HCEC 1CT (cell line): ENCODE data around the gene ATAD1.
"Not testable (repeated sequence)": the region's sequence is repeated elsewhere in the genome, so short reads cannot be mapped to it uniquely, and the experiment has no call there.

Experiments used
- DNase-seq: peaks from one replicate; pipeline ENCODE4 v3.0.0-alpha.2; 2017

Gene ATAD1

DNA sequence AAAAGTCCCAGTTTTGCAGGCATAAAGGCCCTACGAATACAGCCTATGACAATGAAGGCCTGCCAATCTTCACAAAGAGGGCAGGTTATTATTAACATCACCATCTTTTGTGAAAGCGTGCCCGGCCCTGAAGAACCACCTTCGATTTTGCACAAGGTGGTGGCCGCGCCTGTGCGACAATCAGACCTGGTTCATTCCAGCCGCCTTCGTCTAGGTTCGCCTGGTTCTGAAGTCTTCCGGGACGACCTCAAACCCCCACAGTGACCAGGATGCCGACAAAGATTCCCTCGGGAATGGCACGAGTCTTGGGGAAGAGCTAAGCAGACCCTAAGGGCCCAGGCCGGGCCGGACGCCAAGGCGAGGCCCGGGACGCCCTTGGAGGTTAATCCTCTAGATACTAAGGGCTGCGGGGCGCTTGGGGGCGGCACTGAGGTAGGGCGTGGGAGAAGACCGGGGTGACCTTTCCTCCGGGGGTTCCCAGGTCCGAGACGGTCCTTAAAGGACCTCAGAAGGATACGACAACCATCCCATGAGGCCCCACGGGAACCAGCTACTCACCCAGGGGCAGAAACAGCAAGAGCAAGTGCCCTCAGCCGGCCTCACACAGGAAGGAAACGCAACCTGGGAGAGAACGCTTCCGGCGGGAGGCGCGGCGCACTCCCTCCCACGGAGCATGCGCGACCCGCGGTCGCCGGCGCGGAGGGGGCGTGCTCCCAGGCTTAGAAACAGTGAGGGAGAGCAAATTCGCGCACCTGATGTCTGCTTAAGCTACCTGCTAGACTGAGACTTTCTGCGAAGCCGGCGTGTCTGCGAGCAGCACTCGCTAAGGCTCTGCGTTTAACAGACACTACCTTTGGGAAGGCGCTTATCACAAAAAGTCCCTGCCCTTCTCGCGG, at the start of gene ATAD1:
Gene ATAD1 (minus strand): TSS at position 618 of the 896 bp plus-strand sequence. CDS start 3,627 bp downstream, outside the sequence.
- DNase-seq, result peak; percentile 83

- no peak for DNase-seq
These were observed 49.4 kb upstream of the ATAD1 start for GRCh38 chr10:87867453-87867852.

- no peak for DNase-seq
These were observed 48.5 kb upstream of the ATAD1 start for GRCh38 chr10:87866412-87866974.

- DNase-seq, result no peak
These were observed 47.3 kb upstream of the ATAD1 start for GRCh38 chr10:87865241-87865881.

DNA sequence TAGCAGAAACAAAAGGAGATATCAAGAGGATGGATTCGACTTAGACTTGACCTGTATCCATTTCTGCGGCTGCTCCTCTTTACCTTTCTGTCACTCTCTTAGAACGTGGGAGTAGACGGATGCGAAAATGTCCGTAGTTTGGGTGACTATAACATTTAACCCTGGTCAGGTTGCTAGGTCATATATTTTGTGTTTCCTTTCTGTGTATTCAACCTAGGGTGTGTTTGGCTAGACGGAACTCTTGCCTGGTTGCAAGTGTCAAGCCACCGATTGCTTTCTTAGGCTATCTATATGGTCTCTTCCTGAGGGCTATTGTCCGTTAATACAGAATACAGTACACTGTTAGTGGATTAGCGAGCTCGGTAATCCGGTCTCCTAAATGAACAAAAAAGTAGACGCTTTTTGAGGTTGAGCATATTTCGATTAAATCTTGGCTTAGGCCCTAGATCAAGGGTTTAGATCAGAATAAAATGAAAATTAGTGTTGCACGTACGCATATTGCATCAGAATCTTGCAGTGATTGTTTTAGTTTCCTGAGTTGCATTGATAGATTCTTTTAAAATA, 46.6 kb upstream of the ATAD1 start:
- peak; percentile 35 for DNase-seq

DNA sequence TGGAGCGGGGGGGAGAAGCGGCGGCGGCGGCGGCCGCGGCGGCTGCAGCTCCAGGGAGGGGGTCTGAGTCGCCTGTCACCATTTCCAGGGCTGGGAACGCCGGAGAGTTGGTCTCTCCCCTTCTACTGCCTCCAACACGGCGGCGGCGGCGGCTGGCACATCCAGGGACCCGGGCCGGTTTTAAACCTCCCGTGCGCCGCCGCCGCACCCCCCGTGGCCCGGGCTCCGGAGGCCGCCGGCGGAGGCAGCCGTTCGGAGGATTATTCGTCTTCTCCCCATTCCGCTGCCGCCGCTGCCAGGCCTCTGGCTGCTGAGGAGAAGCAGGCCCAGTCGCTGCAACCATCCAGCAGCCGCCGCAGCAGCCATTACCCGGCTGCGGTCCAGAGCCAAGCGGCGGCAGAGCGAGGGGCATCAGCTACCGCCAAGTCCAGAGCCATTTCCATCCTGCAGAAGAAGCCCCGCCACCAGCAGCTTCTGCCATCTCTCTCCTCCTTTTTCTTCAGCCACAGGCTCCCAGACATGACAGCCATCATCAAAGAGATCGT, 46.0 kb upstream of the ATAD1 start:
- not testable (repeated sequence) for DNase-seq

GRCh38 chr10:87863053-87863943, 45.3 kb upstream of the ATAD1 start, which contains the start of the genes KLLN and PTEN:
KLLN (minus strand) TSS chr10:87863533; CDS start chr10:87862487, 1,046 bp downstream.
PTEN (plus strand) TSS chr10:87863625; CDS start chr10:87864470, 845 bp downstream.
- DNase-seq, result peak; percentile 93

- DNase-seq, result no peak
These were observed 44.6 kb upstream of the ATAD1 start for GRCh38 chr10:87862679-87863052.

- peak; percentile 99 for DNase-seq
These were observed 44.1 kb upstream of the ATAD1 start for GRCh38 chr10:87861953-87862678.

DNA sequence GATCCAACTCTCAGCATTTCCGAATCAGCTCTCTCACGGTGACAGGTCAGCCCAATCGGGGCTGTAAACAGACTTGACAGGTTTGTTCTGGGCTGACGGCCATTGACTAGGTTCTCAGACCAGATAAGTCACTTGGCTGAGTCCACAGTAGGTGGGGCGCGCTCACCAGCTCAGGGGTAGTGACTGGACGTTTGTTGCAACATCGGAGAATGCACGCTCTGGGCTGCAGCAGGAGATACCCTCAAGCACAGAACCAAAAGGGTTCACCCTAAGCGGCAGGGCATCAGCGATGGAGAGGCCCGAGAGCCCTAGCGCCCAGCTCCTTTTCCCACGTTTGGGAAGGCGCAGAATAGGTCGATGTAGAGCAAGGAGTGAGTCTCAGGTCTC, 43.5 kb upstream of the ATAD1 start:
- peak; percentile 82 for DNase-seq

- no peak for DNase-seq
These were observed 42.9 kb upstream of the ATAD1 start for GRCh38 chr10:87860816-87861403.

DNA sequence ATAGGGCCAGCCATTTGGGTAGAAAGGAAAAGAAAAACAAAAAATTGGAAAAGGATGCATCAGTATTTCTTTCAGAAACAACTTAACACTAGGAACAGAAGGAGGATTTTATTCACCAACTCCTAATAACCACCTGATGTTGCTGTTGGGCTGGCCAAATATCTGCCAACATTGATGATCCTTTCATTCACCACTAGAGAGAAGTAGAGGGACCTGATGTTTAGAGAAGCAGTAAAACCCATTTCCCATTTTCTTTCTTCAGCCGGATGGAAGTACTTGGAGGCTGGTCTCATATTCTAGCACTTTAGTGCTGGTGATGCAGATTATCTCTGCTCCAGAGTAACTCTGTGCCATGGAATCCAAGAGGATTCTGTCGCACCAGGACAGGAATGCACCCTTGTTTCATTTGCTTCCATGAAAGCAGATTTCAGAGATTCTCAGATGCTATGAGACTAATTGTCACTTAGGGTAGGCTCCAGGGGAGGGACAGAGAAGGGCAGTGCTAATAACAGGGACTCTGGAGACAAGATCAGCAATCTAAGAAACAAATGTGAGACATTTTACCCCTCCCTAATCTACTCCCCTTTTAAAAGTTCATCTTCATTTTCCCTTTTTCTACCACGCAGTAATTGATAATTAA, 42.2 kb upstream of the ATAD1 start:
- peak; percentile 76 for DNase-seq

DNA sequence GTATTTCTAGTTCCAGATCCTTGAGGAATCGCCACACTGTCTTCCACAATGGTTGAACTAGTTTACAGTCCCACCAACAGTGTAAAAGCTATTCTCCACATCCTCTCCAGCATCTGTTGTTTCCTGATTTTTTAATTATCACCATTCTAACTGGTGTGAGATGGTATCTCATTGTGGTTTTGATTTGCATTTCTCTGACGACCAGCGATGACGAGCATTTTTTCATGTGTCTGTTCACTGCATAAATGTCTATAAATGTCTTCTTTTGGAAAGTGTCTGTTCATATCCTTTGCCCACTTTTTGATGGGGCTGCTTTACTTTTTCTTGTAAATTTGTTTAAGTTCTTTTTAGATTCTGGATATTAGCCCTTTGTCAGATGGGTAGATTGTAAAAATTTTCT, 37.6 kb upstream of the ATAD1 start:
- DNase-seq, result not testable (repeated sequence)

DNA sequence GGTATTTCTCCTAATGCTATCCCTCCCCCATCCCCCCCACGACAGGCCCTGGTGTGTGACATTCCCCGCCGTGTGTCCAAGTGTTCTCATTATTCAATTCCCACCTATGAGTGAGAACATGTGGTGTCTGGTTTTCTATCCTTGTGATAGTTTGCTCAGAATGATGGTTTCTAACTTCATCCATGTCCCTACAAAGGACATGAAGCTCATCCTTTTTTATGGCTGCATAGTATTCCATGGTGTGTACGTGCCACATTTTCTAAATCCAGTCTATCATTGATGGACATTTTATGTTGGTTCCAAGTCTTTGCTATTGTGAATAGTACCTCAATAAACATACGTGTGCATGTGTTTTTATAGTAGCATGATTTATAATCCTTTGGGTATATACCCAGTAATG, 37.2 kb upstream of the ATAD1 start:
- DNase-seq, result not testable (repeated sequence)

DNA sequence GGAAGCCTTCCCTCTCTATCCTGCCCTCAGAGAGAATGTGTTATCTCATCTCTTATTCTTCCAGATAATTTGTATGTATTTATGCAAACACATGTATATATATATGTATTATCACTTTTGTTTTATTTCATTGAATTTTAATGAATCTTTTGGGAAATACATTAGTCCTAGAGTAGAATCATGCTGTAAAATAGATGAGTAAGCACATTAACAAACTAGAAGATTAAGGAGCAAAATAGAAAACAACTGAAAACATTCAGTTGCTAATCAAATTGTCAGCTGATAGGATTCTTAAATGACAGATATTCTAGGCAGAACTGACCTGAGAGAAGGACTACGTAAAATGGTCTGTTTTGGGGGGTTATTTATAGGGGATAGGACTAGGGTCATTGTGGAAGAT, 34.1 kb upstream of the ATAD1 start:
- DNase-seq, result no peak

DNA sequence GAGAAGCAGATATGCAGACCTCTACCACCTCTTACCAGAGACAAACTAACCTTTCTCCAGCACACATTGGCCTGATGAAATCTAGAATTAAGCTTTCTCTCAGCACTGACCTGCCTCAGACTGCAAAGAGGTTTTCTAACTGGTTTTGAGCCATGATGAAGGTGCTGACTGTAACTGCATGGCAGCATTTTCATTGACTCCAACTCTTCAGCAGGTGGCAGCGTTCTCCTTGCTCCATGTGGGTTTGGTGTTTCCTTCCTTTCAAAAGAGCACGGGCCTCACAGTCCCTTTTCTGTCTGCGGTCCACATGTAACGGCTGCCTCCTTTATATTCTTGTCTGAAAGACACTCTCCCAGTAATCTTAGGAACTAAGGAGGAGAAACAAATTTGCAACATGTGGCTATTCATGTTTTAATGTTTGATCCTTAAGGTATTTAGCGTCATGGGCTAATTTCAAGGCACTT, 32.7 kb upstream of the ATAD1 start:
- peak; percentile 60 for DNase-seq

DNA sequence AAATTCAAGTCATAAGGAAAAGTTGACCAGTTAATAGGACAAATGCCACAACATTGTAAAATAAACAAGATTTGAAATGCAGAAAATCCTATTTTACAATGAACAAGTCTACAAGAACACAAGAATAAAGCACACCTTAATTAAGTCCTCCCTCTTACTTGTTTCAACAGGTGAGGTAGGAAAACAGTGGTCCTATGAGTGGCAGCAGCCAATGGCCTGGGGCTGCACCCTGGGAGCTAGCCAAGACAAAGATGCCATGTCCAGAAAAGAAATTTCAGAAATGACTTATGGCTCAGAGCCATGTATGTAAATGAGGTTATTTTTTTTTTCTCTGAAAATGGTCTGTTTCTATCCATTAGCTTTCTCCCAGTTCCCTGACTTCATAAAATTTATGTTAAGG, 31.0 kb upstream of the ATAD1 start:
- DNase-seq, result no peak

DNA sequence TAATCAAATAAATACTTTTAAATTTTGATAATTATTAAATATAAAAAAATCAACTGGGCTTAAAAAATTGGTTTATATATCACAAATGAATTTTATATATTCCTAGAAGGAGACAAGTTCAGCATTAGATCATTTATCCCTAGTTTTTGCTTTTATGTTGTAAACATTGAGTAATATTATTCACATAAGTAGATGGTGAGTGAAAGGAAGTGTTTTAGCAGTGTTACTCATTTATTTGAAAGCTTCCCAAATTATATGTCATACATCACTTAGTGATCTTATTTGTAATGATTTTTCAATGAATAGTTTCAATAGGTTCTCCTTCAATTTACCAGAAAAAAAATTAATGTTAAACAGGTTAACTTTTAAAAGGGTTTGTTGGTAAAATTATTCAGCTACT, 29.5 kb upstream of the ATAD1 start:
- DNase-seq, result peak; percentile 81

- DNase-seq, result not testable (repeated sequence)
These were observed 28.7 kb upstream of the ATAD1 start for GRCh38 chr10:87846711-87847110.

- DNase-seq, result peak; percentile 91
These were observed 28.0 kb upstream of the ATAD1 start for GRCh38 chr10:87846023-87846422.
